Measurements from ENCODE around the gene KCNJ5. TPM values are rescaled to one million over a fixed set of nuclear protein-coding genes. Genes with fewer than 3 reads are reported as not detected.

KCNJ5 gene
- total and polyA plus RNA-seq, 10 of the 15 experiments (the other 5 are each of a cell fraction or from before 2014, with no cell fraction given) = 0.03 TPM; not detected in 8

- Histone ChIP-seq H3K36me3 (ENCODE audit: control insufficient read depth in 2 of 2, insufficient read depth in 2 of 2, low read length in 1 of 2) (no peaks in the 10 kb centered on the region), H3K27me3 (replicated peaks in 1 of 2; ENCODE audit: control insufficient read depth in 2 of 2, insufficient read depth in 2 of 2, low read length in 1 of 2) (peaks cover 13 to 14% of the 10 kb centered on the region in 2 experiments), H3K4me1 (ENCODE audit: control insufficient read depth, insufficient read depth, low read length) (no peaks in the 10 kb centered on the region), H3K79me2 (ENCODE audit: control insufficient read depth, insufficient read depth, low read length) (no peaks in the 10 kb centered on the region), H3K4me2 (ENCODE audit: control insufficient read depth, insufficient read depth) (no peak overlapping the region), H4K20me1 (ENCODE audit: control insufficient read depth, insufficient read depth) (no peaks in the 10 kb centered on the region), H3K9ac (ENCODE audit: control insufficient read depth, insufficient read depth, low read length) (no peak overlapping the region), H3K9me3 (replicated peaks; ENCODE audit: control insufficient read depth, insufficient read depth, low read length) (no peaks in the 10 kb centered on the region), H2AFZ (ENCODE audit: control insufficient read depth, low read depth, low read length) (no peak overlapping the region), H3K27ac (ENCODE audit: control insufficient read depth, insufficient read depth) (no peak overlapping the region), H3K4me3 (no peak overlapping the region)
- 47% methylated on average over 15 of the region's 15 CpGs for WGBS (ENCODE audit: insufficient coverage, insufficient replicate concordance, low lambda C conversion rate, missing lambda C conversion rate)
- TF ChIP-seq CBX5 (IDR thresholded peaks at IDR 0.05; ENCODE audit: low read depth) = no peak
- no peak for TF ChIP-seq MYB (IDR thresholded peaks at IDR 0.05; ENCODE audit: borderline replicate concordance, low read depth, low read length)
- TF ChIP-seq DPF2 (IDR thresholded peaks at IDR 0.05) = 0 out of 2 replicates have a peak, but pooled peaks have one; percentile 27
- TF ChIP-seq IRF4 (IDR thresholded peaks at IDR 0.05; ENCODE audit: low read depth, low read length) = no peak
- TF ChIP-seq NFXL1 (IDR thresholded peaks at IDR 0.05; ENCODE audit: borderline replicate concordance) = no peak
- TF ChIP-seq ZNF384 (IDR thresholded peaks at IDR 0.05; ENCODE audit: borderline replicate concordance, low read depth, low read length) = no peak
- POLR2A ChIA-PET = no interaction called here
- ATAC-seq = no peak
- CTCF ChIA-PET = interaction anchor here (1.1 to 10.8 kb wide), 4 partner anchors 13 to 718 kb away, joined by 4 to 480 read pairs (median 39); no protein-coding TSS in a partner anchor
- no peak for FAIRE-seq
- SMC1A ChIA-PET (ENCODE audit: uncharacterized antibody, unreplicated experiment) = interaction anchor here (0.9 to 12.3 kb wide), 2 partner anchors 16 to 64 kb away, joined by 3 to 249 read pairs; no protein-coding TSS in a partner anchor
- in situ Hi-C loops (cut with MboI) (loop anchor here (5.0 to 10.0 kb wide), 2 partner anchors 69 to 446 kb away; no protein-coding TSS in a partner anchor), intact Hi-C loops (cut with micrococcal nuclease; ENCODE audit: unreplicated experiment) (no loop called here)
- no TSS peak for BruUV-seq (replicated peaks)
- DNase-seq (ENCODE audit: low read depth, low spot score) = no peak
- RAD21 ChIA-PET (ENCODE audit: unreplicated experiment) = interaction anchor here (0.9 kb wide), 1 partner anchor 68 kb away, joined by 5 read pairs; no protein-coding TSS in a partner anchor
These were observed 2.8 kb upstream of the KCNJ5 start for GRCh38 chr11:128888034-128888985.
